Osteoblast (primary cell): ENCODE data around the gene ZNF618. TPM values are rescaled to one million over a fixed set of nuclear protein-coding genes. Genes with fewer than 3 reads are reported as not detected.

Experiments used
- DNase-seq: peaks from one replicate; pipeline ENCODE4 v3.0.0; 2011; ENCODE audit warnings: low spot score, mixed read lengths; ENCODE audit not compliant: insufficient read length; ENCODE audit errors: missing footprints
- H2AFZ ChIP-seq: 2 replicates; pipeline ENCODE4 v1.6.0; 2011; ENCODE audit warnings: mild to moderate bottlenecking, low read length
- H3K27ac ChIP-seq: 2 replicates; pipeline ENCODE4 v1.5.1; 2011; ENCODE audit warnings: mild to moderate bottlenecking, low read depth, low read length, moderate library complexity
- H3K27me3 ChIP-seq: 2 replicates; pipeline ENCODE4 v1.6.0; 2012; ENCODE audit warnings: mild to moderate bottlenecking, control low read depth, inconsistent platforms, low read length, moderate library complexity; ENCODE audit not compliant: insufficient read depth
- H3K36me3 ChIP-seq: 2 replicates; pipeline ENCODE4 v1.5.1; 2011; ENCODE audit warnings: mild to moderate bottlenecking, low read length, control low read depth, moderate library complexity; ENCODE audit not compliant: insufficient read depth
- H3K4me1 ChIP-seq: 2 replicates; pipeline ENCODE4 v1.5.1; 2011; ENCODE audit warnings: mild to moderate bottlenecking, low read length, control low read depth, moderate library complexity; ENCODE audit not compliant: insufficient read depth
- H3K4me2 ChIP-seq: 2 replicates; pipeline ENCODE4 v1.6.0; 2011; ENCODE audit warnings: mild to moderate bottlenecking, low read length; ENCODE audit not compliant: insufficient read depth
- H3K4me3 ChIP-seq: fragments of 200-600 bp; sonication (generic); 3 replicates; pipeline ENCODE4 v1.5.1; 2012; ENCODE audit warnings: mild to moderate bottlenecking, low read length, inconsistent platforms; ENCODE audit not compliant: insufficient read depth
- H3K79me2 ChIP-seq: 2 replicates; pipeline ENCODE4 v1.6.0; 2012; ENCODE audit warnings: mild to moderate bottlenecking, low read length, control low read depth, inconsistent platforms; ENCODE audit not compliant: insufficient read depth
- H3K9me3 ChIP-seq: 2 replicates; pipeline ENCODE4 v1.5.1; 2011; ENCODE audit warnings: low read depth, low read length, control low read depth
- H4K20me1 ChIP-seq: 2 replicates; pipeline ENCODE4 v1.6.0; 2012; ENCODE audit warnings: mild to moderate bottlenecking, low read length, control low read depth; ENCODE audit not compliant: insufficient read depth
- CTCF ChIP-seq: IDR thresholded peaks from 2 replicates; pipeline ENCODE4 v1.5.1; 2011; ENCODE audit warnings: mild to moderate bottlenecking, low read depth, low read length, moderate library complexity; ENCODE audit errors: extremely low read depth
- total RNA-seq: library from RNA; depleted of rRNA; stranded (reverse); fragments of >200 nt; gene quantifications from 2 replicates; pipeline ENCODE4 v1.2.3, GENCODE V29; 2012

Gene ZNF618
- total RNA-seq, 1 donor = 10.1 TPM

GRCh38 chr9:113886026-113886369 lies 9.9 kb downstream of the ZNF618 start:
- Histone ChIP-seq H3K4me1 (peaks cover 32% of the 10 kb centered on the region), H3K4me3 (peak overlapping the region; percentile 57), H3K4me2 (peak overlapping the region; percentile 81), H3K9me3 (no peaks in the 10 kb centered on the region), H2AFZ (no peak overlapping the region), H3K27me3 (no peaks in the 10 kb centered on the region), H3K36me3 (no peaks in the 10 kb centered on the region), H3K27ac (peak overlapping the region; percentile 43), H4K20me1 (peaks cover 24% of the 10 kb centered on the region), H3K79me2 (peaks cover 94% of the 10 kb centered on the region)
- peak; percentile 59 for DNase-seq
- no peak for TF ChIP-seq CTCF

- no peak for DNase-seq
- H2AFZ ChIP-seq = no peak overlapping the region
- peak overlapping the region; percentile 81 for H3K4me2 ChIP-seq
- peaks cover 94% of the 10 kb centered on the region for H3K79me2 ChIP-seq
- no peaks in the 10 kb centered on the region for H3K36me3 ChIP-seq
- no peaks in the 10 kb centered on the region for H3K27me3 ChIP-seq
- no peak for TF ChIP-seq CTCF
- no peaks in the 10 kb centered on the region for H3K9me3 ChIP-seq
- H4K20me1 ChIP-seq = peaks cover 27% of the 10 kb centered on the region
- H3K4me3 ChIP-seq = peak overlapping the region; percentile 57
- peaks cover 32% of the 10 kb centered on the region for H3K4me1 ChIP-seq
- H3K27ac ChIP-seq = peak overlapping the region; percentile 43
Measured at GRCh38 chr9:113886466-113886865, 10.4 kb downstream of the ZNF618 start.

GRCh38 chr9:113886933-113887332 lies 10.8 kb downstream of the ZNF618 start:
- H3K27me3 ChIP-seq = no peaks in the 10 kb centered on the region
- H3K4me3 ChIP-seq = no peak overlapping the region
- peak overlapping the region; percentile 81 for H3K4me2 ChIP-seq
- no peaks in the 10 kb centered on the region for H3K9me3 ChIP-seq
- no peaks in the 10 kb centered on the region for H3K36me3 ChIP-seq
- peaks cover 25% of the 10 kb centered on the region for H4K20me1 ChIP-seq
- peaks cover 32% of the 10 kb centered on the region for H3K4me1 ChIP-seq
- H2AFZ ChIP-seq = no peak overlapping the region
- TF ChIP-seq CTCF = no peak
- H3K27ac ChIP-seq = no peak overlapping the region
- peaks cover 94% of the 10 kb centered on the region for H3K79me2 ChIP-seq
- DNase-seq = peak; percentile 53

GRCh38 chr9:113887436-113887835 lies 11.3 kb downstream of the ZNF618 start:
- no peak for DNase-seq
- H3K36me3 ChIP-seq = no peaks in the 10 kb centered on the region
- H3K9me3 ChIP-seq = no peaks in the 10 kb centered on the region
- no peak overlapping the region for H3K27ac ChIP-seq
- peak overlapping the region; percentile 81 for H3K4me2 ChIP-seq
- H3K4me3 ChIP-seq = no peak overlapping the region
- peaks cover 94% of the 10 kb centered on the region for H3K79me2 ChIP-seq
- TF ChIP-seq CTCF = no peak
- peak overlapping the region; percentile 2 for H2AFZ ChIP-seq
- peaks cover 27% of the 10 kb centered on the region for H3K4me1 ChIP-seq
- H3K27me3 ChIP-seq = no peaks in the 10 kb centered on the region
- H4K20me1 ChIP-seq = peaks cover 25% of the 10 kb centered on the region
